NCI-H187 (cell line): ENCODE data around the gene MYRF.

Experiments
- DNase-seq, 2 experiments: peaks; one replicate each; lab custom pipeline; 2025; lab: John Stamatoyannopoulos, UW

The MYRF gene

DNA sequence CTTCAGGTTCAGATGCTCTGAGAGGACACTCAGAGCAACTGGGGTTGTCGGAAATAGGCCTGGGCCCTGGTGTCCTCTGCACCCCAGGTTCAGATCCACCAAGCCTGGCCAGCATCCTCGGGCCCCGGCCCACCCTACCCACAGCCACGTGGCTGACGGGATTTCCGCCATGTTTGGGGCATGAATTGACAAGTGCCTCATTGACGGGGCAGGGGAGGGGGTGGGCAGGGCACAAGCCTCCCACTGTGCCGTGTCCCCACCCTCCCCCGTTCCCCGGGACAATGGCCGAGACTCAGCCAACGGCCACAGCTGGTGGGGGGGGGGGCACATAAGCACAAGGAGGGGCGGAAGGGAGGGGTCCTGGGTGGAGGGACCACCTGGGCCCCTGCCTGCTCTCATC lies 8.5 kb downstream of the MYRF start:
- DNase-seq = no peak

DNA sequence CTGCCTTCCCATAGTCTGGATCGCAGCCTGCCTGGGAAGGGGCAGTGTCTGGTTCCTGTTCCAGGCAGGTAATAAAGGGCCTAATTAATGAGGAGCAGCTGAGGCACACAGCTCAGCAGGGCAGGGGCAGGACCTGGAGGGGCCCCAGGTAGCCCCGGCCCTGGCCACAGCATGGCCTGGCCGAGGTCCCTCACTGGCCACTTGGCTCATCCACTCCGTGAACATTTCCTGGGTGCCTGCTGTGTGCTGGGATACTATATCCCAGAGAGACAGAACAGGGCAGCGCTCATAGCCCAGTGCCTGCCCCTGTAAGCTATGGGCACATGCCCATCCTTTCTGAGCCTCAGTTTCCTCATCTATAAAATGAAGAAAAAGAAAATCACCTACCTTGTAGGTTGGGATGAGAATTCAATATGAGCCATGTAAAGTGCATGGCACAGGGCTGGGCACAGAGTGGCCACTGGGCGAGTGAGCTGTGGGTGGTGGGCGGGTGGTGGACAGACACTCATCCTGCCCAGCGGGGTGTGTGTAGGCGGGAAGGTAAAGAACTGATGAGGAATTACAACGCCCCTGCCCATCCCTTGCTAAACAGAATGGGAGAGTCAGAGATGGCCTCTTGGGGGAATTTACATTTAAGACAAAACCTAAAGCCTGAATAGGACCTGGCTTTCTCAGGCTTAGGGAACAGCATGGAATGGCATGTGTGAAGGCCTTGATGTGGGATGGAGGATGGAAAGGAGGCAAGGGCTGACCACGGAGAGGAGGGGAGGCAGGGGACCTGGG lies 9.2 kb downstream of the MYRF start:
- DNase-seq = no peak

DNA sequence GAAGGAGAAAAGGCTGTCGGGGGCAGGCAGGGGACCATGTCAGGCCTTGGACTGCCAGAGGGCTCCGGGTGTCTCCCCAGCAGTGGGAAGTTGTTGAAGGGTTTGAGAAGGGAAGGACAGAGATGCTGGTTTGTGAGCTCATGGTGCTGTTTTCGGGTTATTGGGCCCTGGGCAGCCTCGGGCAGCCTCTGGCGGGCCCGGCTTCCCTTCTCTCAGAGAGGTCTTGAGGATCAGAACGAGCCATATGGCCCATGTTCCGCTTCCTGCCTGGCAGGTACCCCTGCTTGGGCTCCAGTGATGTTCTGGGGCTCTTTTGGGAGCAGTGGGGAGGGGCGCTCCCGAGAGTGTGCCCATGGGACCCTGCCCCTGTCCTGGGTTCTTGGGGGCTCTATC lies 9.8 kb downstream of the MYRF start:
- DNase-seq = no peak

DNA sequence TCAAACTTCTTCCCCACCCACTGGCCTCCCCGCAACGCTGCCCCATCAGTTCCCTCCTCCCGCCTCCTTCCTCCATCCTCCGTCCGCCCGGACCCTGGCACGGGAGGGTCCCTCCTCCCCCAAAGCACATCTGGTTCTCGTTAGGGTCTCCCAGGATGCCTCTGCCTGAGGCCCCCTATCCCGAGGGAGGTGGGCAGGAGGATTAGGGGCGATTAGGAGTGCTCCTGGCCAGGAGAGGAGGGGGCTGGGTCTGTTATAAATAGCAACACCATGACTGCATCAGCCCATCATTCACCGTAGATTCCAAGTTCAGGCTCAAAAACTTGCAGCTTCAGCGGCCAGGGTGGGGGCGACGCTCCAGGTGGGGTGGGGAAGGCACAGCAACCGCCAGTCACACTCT lies 10.4 kb downstream of the MYRF start:
- no peak for DNase-seq

DNA sequence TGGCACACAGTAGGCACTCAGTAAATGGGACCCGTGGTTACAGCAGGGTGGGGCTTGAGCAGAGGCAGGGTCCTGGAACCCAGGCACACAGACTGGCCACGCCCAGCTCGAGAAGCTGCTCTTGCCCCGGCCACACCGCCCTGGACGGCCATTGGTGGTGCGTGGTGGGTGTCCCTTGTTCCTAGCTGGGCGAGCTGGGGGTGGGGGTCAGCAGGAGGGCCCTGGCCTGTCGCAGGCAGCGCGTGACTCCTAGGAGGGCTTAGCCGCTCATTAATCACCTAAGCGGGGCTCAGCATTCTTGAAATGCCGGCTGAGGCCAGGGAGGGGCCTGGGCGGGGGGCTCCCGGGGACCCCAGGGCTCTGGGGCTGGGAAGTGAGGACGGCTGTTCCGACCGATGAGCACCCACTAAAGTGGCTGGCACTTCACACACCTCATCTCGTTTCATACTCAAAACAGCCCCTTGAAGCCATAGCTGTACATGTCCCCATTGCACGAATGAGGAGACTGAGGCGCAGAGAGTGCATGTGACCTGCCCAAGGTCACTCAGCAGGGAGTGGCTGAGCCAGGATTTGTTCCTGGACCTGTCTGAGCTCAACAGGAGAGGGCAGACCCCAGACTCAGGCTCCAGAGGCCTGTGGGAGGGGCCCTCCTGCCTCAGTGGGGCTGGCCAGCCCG lies 11.6 kb downstream of the MYRF start:
- no peak for DNase-seq

DNA sequence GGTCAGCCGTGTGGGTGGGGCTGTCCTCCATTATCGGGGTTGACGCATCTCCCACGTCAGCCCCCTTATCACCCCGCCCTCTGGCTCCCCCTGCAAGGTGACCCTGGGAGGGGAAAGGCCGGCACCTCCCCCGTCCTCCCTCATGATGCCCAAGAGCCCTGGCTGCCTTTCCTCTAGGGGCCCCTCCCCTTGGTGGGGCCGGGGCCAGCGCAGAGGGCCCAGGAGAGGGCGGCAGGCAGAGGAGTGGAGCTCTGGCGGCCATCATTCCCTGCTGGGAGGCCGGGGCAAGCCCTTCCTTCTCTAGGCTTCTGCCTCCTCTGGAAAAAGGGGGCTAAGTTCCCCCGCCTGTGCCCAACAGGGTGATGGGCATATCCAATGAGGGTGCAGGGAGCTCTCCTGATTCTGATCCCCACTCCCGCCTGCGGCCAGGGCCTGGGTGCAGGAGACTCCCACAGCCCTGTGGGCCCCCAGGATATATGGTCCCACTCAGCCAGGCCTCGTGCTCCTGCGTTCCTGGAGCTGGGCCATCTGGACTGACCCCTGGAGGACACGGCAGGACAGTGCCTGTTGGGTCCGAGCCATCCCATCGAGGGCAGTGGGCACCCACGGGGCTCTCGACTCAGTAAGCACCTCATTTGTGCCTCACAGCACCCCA lies 12.3 kb downstream of the MYRF start:
- no peak for DNase-seq

DNA sequence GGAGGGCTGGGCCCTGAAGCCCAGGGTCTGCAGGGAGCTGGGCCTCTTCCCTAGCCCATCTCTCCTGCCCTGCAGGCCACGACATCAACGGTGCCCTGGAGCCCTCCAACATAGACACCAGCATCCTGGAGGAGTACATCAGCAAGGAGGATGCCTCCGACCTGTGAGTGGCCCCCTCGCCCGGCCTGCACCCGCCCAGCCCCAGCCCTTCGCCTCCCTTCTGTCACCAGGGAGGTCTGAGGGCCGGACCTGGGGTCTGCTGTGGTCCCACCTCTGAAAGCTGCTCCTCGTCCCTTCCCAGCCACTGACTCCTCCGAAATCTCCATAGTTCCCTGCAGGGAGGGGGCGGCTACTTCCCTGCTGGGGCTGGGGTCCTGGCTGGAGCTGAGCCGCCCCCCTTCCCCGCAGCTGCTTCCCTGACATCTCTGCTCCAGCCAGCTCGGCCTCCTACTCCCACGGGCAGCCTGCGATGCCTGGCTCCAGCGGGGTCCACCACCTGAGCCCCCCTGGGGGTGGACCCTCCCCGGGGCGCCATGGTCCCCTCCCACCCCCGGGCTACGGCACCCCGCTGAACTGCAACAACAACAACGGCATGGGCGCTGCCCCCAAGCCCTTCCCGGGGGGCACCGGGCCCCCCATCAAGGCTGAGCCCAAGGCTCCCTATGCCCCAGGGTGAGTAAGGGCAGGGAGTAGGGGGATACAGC lies 13.3 kb downstream of the MYRF start:
- no peak for DNase-seq

DNA sequence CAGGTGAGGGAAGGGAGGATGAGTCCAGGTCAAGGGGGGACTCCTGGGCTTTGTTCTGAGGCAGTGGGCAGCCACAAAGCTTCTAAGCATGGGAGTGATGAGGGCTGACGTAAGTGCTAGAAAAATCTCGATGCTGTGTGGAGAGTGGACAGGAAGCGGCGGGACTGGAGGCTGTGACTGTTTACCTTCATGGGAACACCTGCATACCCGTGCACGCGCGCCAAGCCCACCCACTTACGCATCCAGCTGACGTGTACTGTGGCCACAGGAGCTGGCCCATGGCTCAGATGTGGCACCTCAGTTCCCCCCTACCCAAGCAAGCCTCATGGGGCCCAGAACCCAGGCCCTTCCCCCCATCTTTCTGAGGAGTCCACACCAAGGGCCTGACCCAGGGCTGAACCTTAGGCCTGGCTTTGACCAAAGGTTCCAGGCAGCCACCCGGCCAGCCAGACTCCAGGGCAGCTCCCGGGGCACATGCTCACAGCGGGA lies 14.0 kb downstream of the MYRF start:
- no peak for DNase-seq

DNA sequence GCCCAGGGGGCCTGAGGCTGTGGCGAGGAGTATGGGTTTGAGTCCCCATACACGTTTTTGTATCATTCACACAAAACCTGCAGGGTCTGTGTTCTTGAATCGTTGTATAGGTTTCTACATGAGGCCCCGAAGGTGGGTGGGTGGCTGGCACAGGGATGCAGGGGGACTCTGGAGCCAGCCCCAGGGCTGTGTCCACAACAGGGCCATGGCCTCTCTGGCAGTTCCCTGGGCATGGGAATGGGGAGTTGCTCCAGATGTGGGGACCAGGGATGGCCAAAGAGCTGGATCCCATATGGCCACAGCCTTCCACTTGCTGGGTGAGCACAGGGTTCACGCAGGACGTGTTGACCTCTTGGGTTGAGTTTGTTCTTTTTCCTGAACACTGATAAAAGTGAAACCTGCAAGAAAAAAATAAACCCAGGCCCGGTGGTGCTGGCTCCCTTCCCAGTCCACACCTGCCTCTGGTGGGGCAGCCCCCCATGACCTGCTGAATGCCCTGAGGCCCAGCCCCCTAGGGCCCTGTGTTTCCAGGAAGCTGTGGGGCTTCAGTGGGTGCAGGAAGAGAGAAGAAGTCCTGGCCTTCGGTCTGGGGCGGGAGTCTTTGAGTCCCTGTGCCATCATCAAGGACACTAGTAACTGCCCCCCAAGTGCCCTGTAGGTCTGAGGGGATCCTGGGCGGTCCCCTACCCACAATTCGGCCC lies 16.1 kb downstream of the MYRF start:
- DNase-seq = no peak

DNA sequence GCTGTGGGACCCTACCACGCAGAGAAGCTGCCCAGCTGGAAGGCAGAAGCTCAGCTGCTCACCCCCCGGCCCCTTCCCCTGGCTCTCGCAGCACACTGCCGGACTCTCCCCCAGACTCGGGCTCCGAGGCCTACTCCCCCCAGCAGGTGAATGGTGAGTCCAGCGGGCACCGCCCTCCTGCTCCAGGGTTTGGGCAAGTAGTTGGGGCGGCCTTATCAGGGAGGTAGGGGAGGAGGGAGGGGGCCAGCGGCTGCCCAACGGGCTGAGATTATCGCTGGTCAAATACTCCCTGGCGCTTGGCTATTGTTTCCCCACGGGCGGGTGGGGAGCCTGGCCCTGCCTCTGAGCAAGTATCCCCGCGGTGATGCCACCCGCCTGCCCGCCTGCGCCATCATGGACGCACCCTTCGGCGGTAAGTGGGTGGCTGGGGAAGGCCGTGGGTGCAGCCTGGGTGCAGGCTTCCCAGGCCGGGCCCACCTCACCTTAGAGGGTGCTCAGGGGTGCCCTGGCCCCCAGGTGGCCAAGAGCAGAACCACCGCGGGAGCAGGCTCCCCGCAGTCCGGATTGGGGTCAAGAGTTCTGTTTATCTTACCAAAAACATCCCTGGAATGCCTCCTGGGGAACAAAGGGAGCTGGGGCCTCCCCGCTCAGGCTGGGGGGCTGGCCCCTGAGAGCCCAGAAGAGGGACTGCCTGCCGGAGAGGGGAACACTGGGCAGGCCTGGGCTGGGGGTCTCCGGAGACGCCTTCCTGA lies 16.9 kb downstream of the MYRF start:
- DNase-seq = no peak

DNA sequence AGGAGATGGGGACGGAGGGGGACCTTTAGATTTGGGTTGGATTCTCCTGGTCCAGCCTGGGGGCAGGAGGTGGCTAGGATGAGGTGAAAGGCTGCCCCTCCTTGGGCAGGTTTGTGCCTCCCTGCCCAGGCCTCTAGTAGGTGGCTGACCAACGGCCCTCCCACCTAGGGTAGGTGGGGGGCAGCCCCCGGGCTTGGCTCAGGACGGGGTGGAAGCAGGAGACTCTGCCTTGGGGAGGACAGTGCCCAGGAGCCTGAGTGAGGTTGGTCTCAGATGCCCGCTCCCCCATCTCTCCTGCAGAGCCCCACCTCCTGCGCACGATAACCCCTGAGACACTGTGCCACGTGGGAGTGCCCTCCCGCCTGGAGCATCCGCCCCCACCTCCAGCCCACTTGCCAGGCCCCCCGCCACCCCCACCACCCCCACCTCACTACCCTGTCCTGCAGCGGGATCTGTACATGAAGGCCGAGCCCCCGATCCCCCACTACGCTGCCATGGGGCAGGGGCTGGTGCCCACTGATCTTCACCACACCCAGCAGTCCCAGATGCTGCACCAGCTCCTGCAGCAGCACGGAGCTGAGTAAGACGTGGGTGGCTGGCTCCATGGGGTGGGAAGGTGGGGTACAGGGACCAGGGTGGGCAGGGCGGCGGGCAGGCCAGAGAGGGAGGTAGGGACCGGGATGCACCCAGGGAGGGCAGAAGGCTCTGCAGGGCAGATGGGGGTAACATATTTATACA lies 17.7 kb downstream of the MYRF start:
- no peak for DNase-seq

DNA sequence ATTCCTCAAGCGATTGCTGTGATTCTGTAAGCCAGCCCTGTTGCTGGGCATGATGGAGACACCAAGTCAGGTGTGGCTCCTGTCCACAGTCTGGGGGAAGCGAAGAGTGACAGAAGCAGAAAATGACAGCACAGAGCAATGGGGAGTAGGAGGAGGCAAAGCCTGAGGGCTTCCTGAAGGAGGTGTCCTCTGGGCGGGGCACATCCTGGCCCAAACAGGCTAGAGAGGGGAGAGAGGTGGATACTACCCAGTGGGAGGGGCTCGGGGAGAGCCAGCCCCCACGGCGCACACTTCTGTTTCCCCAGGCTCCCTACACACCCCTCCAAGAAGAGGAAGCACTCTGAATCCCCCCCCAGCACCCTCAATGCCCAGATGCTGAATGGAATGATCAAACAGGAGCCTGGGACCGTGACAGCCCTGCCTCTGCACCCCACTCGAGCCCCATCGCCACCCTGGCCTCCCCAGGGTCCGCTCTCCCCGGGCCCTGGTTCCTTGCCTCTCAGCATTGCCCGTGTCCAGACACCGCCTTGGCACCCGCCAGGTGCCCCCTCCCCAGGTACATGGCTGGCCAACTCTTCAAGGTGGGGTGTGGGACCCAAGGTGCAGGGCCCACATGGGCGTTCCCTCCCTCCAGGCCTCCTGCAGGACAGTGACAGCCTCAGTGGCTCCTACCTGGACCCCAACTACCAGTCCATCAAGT lies 18.9 kb downstream of the MYRF start:
- no peak for DNase-seq

DNA sequence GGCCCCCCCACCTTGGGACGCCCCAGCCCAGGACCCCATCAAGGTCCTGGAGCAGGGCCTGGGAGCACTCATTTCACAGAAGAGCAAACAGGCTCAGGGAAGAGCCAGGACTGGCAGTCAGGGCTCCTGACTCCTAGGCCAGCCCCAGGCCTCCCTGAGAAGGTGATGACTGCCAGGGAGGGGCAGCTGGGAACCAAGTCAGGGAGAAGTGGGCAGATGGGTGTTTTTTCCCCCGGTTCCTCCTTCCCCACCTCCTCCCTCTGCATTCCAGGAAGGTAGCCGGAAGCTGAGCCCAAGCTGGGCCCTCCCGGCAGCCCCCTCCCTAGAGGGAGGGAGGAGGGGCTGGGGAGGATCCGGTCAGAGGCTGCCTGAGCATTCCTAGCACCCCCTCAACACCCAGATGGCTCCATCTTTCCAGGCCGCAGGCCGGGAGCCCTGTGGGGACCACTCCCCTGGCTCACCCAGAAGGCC lies 19.6 kb downstream of the MYRF start:
- no peak for DNase-seq

DNA sequence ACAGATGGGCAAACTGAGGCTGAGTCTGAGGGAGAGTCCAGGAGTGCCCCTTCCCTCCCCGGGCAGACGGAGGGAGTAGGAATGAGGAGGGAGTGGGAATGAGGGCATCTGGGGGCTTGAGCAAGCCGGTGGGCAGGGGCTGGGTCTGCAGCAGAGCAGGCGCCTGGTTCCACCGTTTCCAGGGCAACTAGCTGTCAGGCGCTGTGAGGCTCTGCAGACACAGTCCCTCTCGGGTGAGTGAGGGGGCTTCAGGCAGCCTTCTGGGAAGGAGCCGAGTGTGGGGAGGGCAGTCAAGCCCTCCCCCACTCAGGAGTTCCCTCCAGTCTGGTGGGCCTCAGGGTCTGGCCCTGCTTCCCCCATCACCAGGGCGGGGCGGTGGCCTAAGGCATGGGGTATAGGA lies 20.9 kb downstream of the MYRF start:
- no peak for DNase-seq

DNA sequence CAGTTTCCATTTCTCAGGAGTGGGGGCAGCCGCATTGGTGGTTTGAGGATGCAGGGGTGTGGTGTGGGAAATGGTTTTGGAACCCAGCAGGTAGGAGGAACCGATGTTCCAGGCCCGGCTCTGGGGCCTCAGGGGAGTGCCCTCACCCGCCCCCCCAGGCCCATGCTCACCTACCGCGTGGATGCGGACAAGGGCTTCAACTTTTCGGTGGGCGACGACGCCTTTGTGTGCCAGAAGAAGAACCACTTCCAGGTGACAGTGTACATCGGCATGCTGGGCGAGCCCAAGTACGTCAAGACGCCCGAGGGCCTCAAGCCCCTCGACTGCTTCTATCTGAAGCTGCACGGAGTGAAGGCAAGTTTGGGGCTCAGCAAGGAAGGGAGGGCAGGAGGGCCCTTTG lies 21.4 kb downstream of the MYRF start:
- DNase-seq = no peak

DNA sequence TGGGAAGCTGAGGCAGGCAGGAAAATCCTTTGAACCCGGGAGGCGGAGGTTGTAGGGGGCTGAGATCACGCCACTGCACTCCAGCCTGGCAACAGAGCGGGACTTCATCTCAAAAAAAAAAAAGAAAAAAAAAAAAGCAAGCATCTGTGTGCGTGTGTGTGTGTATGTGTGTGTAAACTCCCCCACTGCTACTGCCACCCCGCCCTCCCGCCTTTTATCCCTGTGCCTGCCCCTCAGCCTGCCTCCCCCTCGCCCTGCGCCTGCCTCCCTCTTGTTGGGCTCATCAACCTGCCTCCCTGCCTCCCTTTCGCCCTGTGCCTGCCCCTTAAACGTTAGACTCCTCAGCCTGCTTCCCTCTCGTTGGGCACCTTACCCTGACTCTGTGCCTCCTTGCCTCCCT lies 22.0 kb downstream of the MYRF start:
- no peak for DNase-seq

DNA sequence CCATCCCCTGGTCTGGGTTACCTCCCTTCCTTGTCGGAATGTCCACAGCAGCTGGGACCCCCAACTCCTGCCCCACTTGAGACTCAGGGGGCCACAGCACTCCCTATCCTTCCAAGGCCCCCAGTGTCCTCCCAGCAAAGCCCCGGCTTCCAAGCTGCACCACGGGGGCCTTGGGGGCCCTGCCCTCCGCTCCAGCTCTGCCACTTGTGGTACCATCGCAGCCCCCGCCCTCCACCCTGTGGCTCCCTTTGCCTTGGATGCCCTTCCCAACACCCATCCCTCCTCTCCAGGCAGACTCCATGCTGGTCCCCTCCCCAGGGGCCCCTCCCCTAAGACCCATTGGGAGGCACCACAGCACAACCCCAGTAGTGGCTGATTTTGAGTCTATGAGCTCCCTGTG lies 22.7 kb downstream of the MYRF start:
- no peak for DNase-seq

DNA sequence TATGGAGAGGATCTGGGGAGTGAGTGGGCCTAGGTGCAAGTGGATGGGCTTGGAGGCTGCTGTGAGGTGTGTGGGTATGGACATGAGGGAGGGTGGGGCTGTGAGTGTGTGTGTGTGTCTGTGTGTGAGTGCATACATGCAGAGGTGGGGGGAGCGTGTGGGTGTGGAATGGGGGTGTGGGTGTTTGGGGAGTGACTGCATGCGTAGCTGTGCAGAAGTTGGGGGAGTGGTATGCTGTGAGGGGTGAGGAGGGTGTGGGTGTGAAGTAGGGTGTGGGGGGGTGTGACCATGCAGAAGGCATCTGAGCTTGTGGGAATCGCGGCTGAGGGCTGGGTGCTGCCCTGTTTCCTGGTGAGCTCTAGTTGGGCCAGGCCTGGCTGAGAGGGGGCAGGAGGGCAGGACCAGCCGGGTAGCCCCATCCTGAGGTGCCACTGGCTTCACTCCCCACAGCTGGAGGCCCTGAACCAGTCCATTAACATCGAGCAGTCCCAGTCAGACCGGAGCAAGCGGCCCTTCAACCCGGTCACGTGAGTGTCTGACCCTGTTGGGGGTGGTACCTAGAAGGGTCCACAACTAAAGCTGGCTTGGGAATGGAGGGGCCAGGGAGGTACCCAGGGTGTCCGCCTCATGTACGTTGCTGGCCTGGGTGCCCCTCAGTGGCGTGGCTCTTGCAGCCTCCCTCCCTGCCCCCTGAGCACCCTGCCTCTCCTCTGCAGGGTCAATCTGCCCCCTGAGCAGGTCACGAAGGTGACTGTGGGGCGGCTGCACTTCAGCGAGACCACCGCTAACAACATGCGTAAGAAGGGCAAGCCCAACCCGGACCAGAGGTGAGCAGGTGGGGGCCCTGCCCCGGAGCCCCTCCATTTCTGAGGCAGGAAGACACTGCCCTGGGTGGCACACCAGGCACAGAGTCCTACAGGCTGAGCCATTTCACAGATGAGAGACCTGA lies 23.4 kb downstream of the MYRF start:
- no peak for DNase-seq
